ENCODE data around the gene TADA2A. TPM values are rescaled to one million over a fixed set of nuclear protein-coding genes. Genes with fewer than 3 reads are reported as not detected.

TADA2A gene
- polyA plus RNA-seq, 2 of the 4 experiments (the other 2 are of a cell fraction): 9.9 to 27.1 TPM

GRCh38 chr17:37483311-37484039, 76.8 kb downstream of the TADA2A start:
- FAIRE-seq (no peak), DNase-seq (ENCODE audit: low read depth in 1 of 2, low spot score in 1 of 2) (peak in 1 of 2 experiments; percentile 53), ATAC-seq (peak in 1 of 2 experiments; percentile 10; a peak in 3 of 6 replicates)
- H3K4me2 ChIP-seq: peak overlapping the region; percentile 41
- ChIA-PET CTCF (interaction anchor here (0.7 to 2.6 kb wide), 8 partner anchors 10 to 110 kb away, joined by 3 to 7 read pairs (median 3); no protein-coding TSS in a partner anchor), POLR2A (interaction anchor here (1.0 kb wide), 1 partner anchor 76 kb away, joined by 4 read pairs; the partner anchor contains the start of gene TADA2A)
- TF ChIP-seq RAD21 (conservative IDR thresholded peaks at IDR 0.05 in 1 of 2, IDR thresholded peaks at IDR 0.05 in 1 of 2) (no peak), CEBPB (IDR thresholded peaks at IDR 0.05) (peak in 1 of 2 experiments; percentile 46; a peak in 2 of 4 replicates), HES2 (IDR thresholded peaks at IDR 0.05) (no peak)
- peak overlapping the region in 1 of 2 experiments; percentile 59; a peak in 4 of 6 replicates for H3K27ac ChIP-seq
- 61% methylated on average over 5 of the region's 5 CpGs for WGBS (ENCODE audit: missing lambda C conversion rate)
- no peaks in the 10 kb centered on the region for H3K9me3 ChIP-seq
- H3K4me3 ChIP-seq: no peak overlapping the region
- peaks cover 21% of the 10 kb centered on the region for H3K4me1 ChIP-seq

GRCh38 chr17:37485938-37486570, 79.4 kb downstream of the TADA2A start:
- H3K4me2 ChIP-seq: no peak overlapping the region
- POLR2A ChIA-PET: interaction anchor here (1.5 kb wide), 1 partner anchor 9 kb away, joined by 7 read pairs; no protein-coding TSS in a partner anchor
- ATAC-seq: no peak
- DNase-seq (ENCODE audit: low read depth in 1 of 2, low spot score in 1 of 2): no peak
- CTCF ChIA-PET: interaction anchor here (0.6 to 1.6 kb wide), 5 partner anchors 20 to 113 kb away, joined by 3 to 5 read pairs (median 5); partner anchors contain the start of gene TADA2A
- FAIRE-seq: no peak
- H3K4me3 ChIP-seq: no peak overlapping the region
- H3K27ac ChIP-seq: no peak overlapping the region
- TF ChIP-seq RARB (CRISPR knock-in tag; IDR thresholded peaks at IDR 0.05) (no peak), MAZ (IDR thresholded peaks at IDR 0.05; ENCODE audit: borderline replicate concordance, low read depth, low read length) (no peak), ATOH8 (CRISPR knock-in tag; IDR thresholded peaks at IDR 0.05; ENCODE audit: low read depth) (no peak), GATA3 (IDR thresholded peaks at IDR 0.05; ENCODE audit: borderline replicate concordance) (no peak), EP300 (IDR thresholded peaks at IDR 0.05) (no peak), EHMT2 (IDR thresholded peaks at IDR 0.05; ENCODE audit: low read depth) (no peak), RFX5 (IDR thresholded peaks at IDR 0.05) (no peak), PHF8 (IDR thresholded peaks at IDR 0.05; ENCODE audit: borderline replicate concordance, low read depth) (no peak), FOSB (CRISPR knock-in tag; IDR thresholded peaks at IDR 0.05) (no peak), HOXA7 (CRISPR knock-in tag; IDR thresholded peaks at IDR 0.05) (no peak), POLR2AphosphoS2 (conservative IDR thresholded peaks at IDR 0.05; ENCODE audit: low read length) (no peak), HEYL (CRISPR knock-in tag; IDR thresholded peaks at IDR 0.05) (no peak), HES2 (IDR thresholded peaks at IDR 0.05) (no peak), HMGXB4 (CRISPR knock-in tag; IDR thresholded peaks at IDR 0.05; ENCODE audit: borderline replicate concordance) (no peak), SMC3 (IDR thresholded peaks at IDR 0.05) (no peak), FOSL2 (IDR thresholded peaks at IDR 0.05) (no peak), FOSL2 (CRISPR knock-in tag; IDR thresholded peaks at IDR 0.05) (no peak)
- peaks cover 28% of the 10 kb centered on the region for H3K4me1 ChIP-seq
- 81% methylated on average over 1 of the region's 1 CpG for WGBS (ENCODE audit: missing lambda C conversion rate)
- no peaks in the 10 kb centered on the region for H3K9me3 ChIP-seq
